Activated CD8-positive, alpha-beta memory T cell treated with anti-CD3 and anti-CD28 coated beads, Interleukin-2, amount 50 U/mL, for 1 hour (primary cell): Measurements from ENCODE around the gene BGLAP.
"Not testable (repeated sequence)": the region's sequence is repeated elsewhere in the genome, so short reads cannot be mapped to it uniquely, and the experiment has no call there.

ENCODE experiments used
- DNase-seq: peaks from one replicate; pipeline ENCODE4 v3.0.0-alpha.2; 2020; ENCODE audit errors: extremely low read depth

BGLAP gene

DNA sequence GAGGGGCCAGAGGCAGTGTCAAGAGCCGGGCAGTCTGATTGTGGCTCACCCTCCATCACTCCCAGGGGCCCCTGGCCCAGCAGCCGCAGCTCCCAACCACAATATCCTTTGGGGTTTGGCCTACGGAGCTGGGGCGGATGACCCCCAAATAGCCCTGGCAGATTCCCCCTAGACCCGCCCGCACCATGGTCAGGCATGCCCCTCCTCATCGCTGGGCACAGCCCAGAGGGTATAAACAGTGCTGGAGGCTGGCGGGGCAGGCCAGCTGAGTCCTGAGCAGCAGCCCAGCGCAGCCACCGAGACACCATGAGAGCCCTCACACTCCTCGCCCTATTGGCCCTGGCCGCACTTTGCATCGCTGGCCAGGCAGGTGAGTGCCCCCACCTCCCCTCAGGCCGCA lies at the start of gene BGLAP:
Gene BGLAP, plus strand, starts transcription at position 259 of the 400 bp plus-strand sequence. Its CDS starts 48 bp downstream, at position 307.
- no peak for DNase-seq

DNA sequence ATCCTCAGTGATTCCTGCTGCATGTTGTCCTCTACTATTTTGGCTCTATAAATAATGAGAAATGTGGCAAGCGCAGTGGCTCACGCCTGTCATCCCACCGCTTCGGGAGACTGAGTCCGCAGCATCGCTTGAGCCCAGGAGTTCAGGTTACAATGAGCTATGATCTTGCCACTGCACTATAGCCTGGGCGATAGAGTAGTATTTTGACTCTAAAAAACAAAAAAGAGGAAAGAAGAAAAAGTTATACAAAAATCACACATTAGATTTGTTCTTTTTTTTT lies 48.8 kb upstream of the BGLAP start:
- DNase-seq: no peak

DNA sequence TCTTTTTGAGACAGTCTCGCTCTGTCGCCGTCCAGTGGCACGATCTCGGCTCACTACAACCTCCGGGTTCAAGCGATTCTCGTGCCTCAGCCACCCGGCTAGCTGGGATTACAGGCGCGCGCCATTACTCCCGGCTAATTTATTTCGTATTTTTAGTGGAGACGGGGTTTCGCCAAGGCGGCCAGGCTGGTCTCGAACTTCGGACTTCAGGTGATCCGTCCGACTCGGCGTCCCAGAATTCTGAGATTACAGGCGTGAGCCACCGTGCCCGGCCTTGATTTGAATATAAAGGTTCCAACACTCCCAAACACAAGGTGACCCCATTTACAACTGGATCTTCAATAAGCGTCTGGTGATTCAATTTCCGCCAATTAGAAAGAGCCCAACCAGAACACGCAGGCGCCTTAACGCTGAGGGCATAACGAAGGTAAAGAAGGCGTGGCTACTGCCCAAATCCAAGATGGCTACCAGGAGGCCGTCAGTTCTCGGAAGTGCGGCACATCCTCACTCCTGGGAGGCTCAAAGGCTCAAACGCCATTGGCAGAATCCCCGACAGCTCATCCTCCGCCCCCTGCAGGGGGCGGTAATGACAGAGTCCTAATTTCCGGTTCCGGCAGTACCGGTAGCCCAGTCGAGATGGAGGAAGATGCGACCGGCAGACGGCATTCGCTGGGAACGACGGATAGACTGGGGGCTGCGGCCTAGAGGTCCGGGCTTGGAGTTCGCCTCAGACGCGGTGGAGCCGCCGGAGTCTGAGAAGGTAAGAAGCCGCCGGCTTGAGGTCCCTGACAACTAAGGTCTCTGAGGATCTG lies 48.3 kb upstream of the BGLAP start, which contains the start of gene SLC25A44:
Gene SLC25A44, plus strand, starts transcription at position 617 of the 812 bp plus-strand sequence. CDS start 5,744 bp downstream, outside the sequence.
- DNase-seq: peak; percentile 91

DNA sequence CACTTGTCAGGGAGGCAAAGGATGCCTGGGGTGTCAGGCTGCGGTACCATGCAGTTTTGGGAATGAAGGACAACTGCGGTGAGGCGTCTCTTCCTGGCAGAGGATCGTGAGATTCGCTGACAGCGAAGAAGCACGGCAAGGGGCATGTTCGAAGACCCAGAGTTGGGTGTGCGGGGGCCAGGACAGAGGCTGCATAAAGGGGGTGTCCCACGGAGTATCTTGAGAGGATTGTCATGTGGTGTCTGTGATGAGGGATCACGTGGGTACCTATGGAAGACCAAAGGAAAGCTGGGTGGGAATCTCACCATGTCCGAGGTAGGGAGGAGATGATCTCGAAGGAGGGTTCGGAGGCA lies 47.7 kb upstream of the BGLAP start:
- no peak for DNase-seq

DNA sequence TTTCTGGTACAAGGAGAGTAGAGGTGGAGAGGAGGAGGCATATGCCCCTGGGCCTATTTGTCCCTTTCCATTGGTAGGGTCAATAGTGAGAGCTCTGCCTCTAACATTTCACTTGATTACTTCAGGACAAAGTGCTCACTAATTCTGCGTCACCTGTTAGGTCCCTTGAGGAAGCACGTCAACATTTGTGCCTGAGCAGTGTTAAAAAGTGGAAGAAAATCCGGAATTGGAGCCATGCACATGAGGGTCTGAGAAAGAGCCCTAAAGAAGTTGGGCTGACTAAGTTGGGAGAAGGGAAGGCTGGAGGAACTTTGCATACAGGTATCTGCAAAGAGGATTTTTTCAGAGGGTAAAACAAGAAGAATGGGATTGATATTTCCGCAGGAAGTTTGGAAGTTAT lies 46.1 kb upstream of the BGLAP start:
- no peak for DNase-seq

DNA sequence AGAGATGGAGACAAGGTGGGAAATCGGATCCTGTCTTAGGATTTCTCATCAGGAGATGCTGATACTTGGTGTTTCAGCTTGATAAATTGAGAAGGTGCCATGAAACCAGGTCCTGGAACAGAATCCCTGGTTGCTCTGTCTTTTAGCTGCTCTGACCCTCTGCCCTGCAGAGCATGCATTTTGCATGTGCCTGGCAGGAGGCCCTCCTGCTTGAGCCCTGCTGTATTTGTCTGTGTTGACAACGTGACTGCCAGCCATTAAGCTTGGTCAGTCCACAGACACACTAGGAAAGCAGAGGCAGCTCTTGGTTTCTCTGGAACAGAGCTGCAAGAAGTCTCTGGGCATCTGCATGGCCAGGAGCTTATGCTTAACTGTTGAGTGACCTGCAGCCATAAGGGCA lies 45.5 kb upstream of the BGLAP start:
- no peak for DNase-seq

DNA sequence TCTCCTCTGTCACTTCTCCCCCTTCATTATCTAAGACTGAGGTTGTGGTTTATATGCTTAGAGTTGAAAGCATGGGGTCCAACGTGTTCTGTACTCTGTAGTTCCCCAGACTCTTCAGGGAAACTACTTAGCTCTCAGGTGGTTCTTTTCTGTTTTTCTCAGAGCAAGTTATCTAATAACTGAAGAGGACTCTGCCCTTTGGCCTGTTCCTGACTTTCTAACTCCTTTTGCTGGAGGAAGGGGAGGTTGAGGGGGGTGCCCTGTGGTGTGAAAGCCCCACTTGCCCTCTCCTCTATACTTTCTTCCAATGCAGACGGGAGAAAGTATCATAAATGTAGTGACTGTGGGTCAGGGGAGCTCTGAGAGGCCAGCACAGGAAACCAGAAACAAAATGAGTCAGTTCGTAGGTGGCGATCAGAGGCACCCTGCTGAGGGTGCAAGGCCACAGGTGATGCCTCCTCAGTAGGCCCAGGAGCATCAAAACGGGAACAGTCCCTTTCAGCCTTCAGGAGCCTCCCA lies 43.1 kb upstream of the BGLAP start:
- no peak for DNase-seq

DNA sequence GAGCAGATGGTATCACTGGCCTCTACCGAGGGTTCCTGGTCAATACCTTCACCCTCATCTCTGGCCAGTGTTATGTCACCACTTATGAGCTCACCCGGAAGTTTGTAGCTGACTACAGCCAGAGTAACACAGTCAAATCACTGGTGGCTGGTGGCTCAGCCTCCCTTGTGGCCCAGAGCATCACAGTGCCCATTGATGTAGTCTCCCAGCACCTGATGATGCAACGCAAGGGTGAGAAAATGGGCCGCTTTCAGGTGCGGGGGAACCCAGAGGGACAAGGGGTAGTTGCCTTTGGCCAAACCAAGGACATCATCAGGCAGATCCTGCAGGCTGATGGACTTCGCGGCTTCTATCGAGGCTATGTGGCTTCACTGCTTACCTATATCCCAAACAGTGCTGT lies 41.9 kb upstream of the BGLAP start:
- no peak for DNase-seq

DNA sequence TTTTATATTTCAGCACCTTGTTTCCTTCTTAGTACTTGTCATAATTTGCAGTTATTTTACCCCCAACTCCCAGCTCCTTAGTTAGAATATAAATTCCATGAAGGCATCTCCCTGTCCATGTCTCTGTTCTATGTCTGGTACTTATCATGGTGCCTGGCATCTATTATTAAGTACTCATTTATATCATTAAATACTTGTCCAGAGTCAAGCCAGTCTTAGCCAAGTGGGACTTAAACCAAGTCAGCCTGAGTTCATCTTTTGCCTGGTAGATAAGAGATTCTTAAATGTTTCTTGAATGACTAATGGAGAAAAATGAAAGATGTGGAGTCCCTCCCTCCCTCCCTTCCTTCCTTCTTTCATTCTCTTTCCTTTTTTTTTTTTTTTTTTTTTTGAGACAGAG lies 38.7 kb upstream of the BGLAP start:
- DNase-seq: no peak

DNA sequence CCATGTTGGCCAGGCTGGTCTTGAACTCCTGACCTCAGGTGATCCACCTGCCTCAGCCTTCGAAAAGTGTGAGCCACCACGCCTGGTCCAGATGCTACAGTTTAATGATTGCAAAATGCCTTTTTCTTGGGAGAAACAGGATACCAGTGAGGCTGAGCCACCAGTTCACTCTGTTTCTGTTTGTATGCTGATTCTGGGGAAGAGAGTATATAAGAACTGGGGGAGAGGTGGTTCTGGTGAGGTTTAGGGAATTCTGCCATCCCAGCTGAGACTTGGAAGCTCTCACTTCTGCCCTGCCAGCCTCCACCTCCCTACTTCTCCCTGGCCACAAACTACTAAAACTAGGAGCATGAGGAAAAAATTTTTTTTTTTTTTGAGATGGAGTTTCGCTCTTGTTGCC lies 37.3 kb upstream of the BGLAP start:
- no peak for DNase-seq

DNA sequence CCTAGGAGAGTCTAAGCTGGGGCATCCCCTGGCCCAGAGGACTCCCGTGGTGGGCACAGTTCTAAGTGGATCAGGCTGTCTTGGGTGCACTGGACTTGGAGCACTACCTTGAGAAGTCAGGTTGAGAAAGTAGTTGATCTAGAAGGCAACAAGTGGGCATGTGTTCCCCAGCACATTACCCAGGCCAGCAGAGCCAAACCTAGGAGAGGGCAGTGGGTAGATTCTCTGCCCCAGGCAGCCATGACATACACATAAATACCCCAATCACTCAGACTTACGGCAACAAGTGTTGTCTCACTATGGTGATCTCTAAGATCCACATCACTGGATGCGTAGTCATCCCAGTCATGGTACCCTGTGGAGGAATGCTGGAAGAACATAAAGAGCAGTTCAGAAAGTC lies 30.7 kb upstream of the BGLAP start:
- DNase-seq: no peak

DNA sequence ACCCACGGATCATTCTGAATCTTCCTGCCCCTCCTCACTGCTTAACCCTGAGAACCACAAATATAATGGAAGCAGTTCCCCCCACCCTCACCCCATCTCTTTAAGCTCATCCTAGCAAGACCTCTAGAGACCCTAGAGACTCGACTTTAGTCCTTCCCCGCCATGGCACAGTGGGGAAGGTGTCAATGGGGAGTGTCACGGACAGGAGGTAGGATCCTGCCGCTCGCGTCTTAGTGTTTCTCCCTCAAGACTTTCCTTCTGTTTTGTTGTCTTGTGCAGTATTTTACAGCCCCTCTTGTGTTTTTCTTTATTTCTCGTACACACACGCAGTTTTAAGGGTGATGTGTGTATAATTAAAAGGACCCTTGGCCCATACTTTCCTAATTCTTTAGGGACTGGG lies 29.9 kb upstream of the BGLAP start:
- DNase-seq: no peak

DNA sequence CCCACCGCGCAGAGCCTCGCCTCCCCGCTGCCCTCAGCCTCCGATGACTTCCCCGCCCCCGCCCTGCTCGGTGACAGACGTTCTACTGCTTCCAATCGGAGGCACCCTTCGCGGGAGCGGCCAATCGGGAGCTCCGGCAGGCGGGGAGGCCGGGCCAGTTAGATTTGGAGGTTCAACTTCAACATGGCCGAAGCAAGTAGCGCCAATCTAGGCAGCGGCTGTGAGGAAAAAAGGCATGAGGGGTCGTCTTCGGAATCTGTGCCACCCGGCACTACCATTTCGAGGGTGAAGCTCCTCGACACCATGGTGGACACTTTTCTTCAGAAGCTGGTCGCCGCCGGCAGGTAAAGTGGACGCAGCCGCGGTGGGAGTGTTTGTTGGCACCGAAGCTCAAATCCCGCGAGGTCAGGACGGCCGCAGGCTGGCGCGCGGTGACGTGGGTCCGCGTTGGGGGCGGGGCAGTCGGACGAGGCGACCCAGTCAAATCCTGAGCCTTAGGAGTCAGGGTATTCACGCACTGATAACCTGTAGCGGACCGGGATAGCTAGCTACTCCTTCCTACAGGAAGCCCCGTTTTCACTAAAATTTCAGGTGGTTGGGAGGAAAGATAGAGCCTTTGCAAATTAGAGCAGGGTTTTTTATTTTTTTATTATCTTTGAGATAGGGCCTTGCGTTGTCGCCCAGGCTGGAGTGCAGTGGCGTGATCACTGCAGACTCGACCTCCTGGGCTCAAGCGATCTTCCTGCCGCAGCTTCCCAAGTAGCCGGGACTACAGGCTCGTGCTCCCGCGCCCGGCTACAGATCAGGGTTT lies 28.9 kb upstream of the BGLAP start, which contains the start of gene PMF1:
Gene PMF1, plus strand, starts transcription at position 175 of the 811 bp plus-strand sequence. Its CDS starts 9 bp downstream, at position 184.
- peak; percentile 85 for DNase-seq

DNA sequence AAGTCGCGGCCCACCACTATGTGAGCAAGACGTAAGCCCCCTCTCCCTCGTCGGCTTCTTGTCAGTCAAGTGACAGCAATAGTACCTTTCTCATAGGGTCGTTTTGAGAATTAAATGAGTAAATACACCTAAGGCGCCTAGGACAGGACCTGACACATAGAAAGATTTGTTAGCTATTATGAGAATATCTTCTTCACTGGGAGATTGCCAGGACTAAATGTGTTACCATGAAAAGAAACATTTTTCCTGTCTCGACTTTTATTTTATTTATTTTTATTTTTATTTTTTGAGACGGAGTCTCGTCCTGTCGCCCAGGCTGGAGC lies 28.4 kb upstream of the BGLAP start:
- no peak for DNase-seq

DNA sequence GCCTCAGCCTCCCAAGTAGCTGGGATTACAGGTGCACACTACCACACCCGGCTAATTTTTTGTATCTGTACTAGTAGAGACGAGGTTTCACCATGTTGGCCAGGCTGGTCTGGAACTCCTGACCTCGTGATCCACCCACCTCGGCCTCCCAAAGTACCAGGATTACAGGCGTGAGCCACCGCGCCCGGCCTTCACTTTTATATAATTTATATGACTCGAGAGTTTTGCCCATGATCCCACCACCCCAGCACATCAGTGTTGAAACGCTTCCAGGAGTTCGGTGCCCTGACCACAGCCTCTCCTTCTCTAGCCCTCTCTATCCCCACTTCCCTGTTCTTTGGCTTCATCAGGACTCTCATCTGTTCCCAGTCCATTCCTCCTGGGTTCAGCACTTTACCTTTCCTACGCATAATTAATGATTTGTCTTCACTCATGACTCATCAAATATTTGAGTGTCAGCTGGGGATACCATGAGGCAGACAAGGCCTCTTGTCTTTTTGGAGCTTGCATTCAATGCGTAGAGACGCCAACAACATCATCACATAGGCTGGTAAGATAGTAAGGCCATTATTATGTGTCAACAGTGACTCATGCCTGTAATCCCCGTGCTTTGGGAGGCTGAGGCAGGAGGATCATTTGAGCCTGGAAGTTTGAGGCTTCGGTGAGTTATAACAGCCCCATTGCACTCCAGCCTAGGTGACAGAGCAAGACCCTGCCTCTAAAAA lies 27.8 kb upstream of the BGLAP start:
- no peak for DNase-seq

DNA sequence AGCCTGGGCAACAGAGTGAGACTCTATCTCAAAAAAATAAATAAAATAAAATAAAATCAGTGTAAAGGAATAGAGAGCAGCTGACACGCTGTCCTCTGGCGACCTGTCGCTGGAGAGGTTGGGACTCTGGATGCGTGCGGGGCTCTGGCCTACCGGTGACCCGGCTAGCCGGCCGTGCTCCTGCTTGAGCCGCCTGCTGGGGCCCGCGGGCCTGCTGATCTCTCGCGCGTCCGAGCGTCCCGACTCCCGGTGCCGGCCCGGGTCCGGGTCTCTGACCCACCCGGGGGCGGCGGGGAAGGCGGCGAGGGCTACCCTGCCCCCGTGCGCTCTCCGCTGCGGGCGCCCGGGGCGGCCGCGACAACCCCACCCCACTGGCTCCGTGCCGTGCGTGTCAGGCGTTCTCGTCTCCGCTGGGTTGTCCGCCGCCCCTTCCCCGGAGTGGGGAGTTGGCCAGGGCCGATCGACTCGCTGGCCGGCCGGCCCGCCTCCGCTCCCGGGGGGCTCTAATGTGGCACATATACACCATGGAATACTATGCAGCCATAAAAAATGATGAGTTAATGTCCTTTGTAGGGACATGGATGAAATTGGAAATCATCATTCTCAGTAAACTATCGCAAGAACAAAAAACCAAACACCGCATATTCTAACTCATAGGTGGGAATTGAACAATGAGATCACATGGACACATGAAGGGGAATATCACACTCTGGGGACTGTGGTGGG lies 25.5 kb upstream of the BGLAP start:
- DNase-seq: not testable (repeated sequence)

DNA sequence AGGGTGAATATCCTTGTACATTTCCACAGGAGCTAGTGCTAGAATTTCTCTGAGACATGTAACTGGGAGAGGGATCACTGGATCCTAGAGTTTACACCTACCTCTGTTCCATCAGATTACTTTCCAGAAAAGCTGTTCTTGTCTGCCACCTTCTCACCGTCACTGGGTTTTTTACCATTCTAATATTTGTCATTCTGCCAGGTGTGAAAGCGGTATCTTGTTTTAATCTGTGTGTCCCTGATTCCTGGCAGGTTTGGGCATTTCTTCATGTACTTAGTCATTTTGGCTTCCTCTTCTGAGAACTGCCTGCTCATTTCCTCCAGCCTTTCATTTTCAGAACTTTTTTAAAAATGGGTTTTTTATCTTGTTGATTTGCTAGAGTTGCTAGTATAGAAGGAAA lies 24.1 kb upstream of the BGLAP start:
- no peak for DNase-seq

DNA sequence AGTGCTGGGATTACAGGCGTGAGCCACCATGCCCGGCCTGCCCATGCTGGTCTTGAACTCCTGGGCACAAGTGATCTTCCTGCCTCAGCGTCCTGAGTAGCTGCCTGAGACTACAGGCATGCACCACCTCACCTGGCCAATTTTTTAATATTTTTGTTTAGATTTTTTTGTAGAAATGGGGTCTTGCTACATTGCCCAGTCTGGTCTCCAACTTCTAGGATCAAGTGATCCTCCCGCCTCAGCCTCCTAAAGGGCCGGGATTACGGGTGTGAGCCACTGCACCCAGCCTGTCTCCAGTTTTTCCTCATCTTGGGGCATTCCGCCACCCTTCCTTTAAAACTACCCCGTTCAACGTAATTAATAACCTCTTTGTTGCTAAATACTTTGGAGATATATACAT lies 21.8 kb upstream of the BGLAP start:
- DNase-seq: no peak

DNA sequence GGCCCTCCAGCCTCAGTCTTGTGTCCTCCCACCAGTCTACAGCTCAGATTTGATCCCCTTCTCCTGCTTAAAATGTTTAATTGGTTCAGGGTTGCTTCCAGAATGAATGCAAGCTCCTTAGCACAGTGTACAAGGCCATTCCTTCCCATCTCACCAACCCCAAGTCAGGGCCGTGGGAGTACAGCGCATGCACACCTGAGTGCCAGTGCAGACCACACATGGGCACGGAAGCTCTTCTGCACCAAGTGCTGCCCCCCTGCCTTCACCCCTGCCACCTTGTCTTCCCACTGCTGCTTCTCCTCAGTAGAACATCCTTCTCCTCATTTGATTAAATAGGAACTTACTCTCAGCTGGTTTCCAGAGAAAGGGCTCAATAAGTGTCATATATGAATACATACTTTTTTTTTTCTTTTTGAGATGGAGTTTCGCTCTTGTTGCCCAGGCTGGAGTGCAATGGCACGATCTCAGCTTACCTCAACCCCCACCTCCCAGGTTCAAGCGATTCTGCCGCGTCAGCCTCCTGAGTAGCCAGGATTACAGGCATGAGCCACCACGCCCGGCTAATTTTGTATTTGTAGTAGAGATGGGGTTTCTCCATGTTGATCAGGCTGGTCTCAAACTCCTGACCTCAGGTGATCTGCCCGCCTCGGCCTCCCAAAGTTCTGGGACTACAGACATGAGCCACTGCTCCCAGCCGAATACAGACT lies 19.8 kb upstream of the BGLAP start:
- DNase-seq: no peak

DNA sequence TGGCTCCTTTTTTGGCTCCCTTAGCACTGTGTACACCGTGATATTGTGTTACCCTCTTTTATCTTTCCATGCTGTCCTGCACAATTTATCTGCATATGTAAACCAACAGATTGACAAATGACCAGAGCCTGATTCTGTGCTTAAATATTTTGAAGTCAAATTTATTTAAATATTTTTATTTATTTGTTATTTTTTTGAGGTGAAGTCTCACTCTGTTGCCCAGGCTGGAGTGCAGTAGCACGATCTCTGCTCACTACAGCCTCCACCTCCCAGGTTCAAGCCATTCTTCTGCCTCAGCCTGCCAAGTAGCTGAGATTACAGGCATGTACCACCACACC lies 16.3 kb upstream of the BGLAP start:
- DNase-seq: no peak

DNA sequence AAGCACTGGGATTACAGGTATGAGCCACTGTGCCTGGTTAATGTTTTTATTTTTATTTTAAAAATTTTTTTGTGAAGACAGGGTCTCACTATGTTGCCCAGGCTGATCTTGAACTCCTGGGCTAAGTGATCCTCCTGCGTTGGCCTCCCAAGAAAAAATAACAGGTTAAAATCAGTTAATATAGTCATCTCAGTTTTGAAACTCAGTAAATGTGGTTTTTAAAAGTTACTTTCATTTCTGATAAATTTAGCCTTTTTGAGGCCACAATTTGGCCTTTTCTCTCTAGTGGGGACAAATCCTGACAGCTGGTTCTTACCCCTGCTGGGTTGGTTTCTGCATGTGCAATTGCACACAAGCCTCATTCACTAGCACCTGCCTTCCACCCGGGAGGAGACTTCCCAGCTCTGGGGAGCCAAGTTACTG lies 15.9 kb upstream of the BGLAP start:
- DNase-seq: no peak
